PFSK-1 (cell line): Measurements from ENCODE around the gene ASF1A. TPM values are rescaled to one million over a fixed set of nuclear protein-coding genes. Genes with fewer than 3 reads are reported as not detected.
A peak's percentile ranks its signal among the peaks of the same experiment; 100 is the strongest.

ENCODE experiments used
- FOXP2 ChIP-seq: optimal IDR thresholded peaks from 2 replicates; pipeline ENCODE3; 2011; ENCODE audit warnings: borderline replicate concordance, control low read depth, inconsistent platforms; ENCODE audit not compliant: insufficient read depth; ENCODE audit errors: extremely low read length, extremely low read depth
- POLR2AphosphoS5 ChIP-seq: IDR thresholded peaks from 2 replicates; pipeline ENCODE4 v1.6.1; 2012; ENCODE audit warnings: low read depth, mild to moderate bottlenecking, control low read depth, low read length, moderate library complexity
- SIN3A ChIP-seq: IDR thresholded peaks from 2 replicates; pipeline ENCODE4 v1.6.1; 2012; ENCODE audit warnings: mild to moderate bottlenecking, low read length, moderate library complexity, borderline replicate concordance; ENCODE audit not compliant: insufficient read depth
- TAF1 ChIP-seq: IDR thresholded peaks from 2 replicates; pipeline ENCODE4 v1.6.1; 2012; ENCODE audit warnings: low read length, control low read depth, borderline replicate concordance; ENCODE audit not compliant: insufficient read depth
- polyA plus RNA-seq: library from polyadenylated mRNA; unstranded; fragments of >200 nt; gene quantifications from one replicate; pipeline ENCODE4 v1.2.1, GENCODE V29; 2012; ENCODE audit warnings: low read depth, missing spikeins; ENCODE audit not compliant: insufficient read length
- TF ChIP-seq, protein P1 (sequence below), 2 experiments: IDR thresholded peaks; 2 replicates each; pipeline versions ENCODE4 v1.6.1 to v1.8.0; 2011 to 2012; ENCODE audit warnings: low read depth in 2 of 2, low read length in 2 of 2, control low read depth in 1 of 2, inconsistent platforms in 1 of 2, mild to moderate bottlenecking in 1 of 2, moderate library complexity in 1 of 2; ENCODE audit not compliant: insufficient read depth in 1 of 2

ASF1A gene
- polyA plus RNA-seq = 10.7 TPM

- no peak for TF ChIP-seq FOXP2
- peak; percentile 12; the same call in 1 of the 2 replicates for TF ChIP-seq SIN3A
- peak; percentile 97 for TF ChIP-seq POLR2AphosphoS5
- TF ChIP-seq, protein P1, sequence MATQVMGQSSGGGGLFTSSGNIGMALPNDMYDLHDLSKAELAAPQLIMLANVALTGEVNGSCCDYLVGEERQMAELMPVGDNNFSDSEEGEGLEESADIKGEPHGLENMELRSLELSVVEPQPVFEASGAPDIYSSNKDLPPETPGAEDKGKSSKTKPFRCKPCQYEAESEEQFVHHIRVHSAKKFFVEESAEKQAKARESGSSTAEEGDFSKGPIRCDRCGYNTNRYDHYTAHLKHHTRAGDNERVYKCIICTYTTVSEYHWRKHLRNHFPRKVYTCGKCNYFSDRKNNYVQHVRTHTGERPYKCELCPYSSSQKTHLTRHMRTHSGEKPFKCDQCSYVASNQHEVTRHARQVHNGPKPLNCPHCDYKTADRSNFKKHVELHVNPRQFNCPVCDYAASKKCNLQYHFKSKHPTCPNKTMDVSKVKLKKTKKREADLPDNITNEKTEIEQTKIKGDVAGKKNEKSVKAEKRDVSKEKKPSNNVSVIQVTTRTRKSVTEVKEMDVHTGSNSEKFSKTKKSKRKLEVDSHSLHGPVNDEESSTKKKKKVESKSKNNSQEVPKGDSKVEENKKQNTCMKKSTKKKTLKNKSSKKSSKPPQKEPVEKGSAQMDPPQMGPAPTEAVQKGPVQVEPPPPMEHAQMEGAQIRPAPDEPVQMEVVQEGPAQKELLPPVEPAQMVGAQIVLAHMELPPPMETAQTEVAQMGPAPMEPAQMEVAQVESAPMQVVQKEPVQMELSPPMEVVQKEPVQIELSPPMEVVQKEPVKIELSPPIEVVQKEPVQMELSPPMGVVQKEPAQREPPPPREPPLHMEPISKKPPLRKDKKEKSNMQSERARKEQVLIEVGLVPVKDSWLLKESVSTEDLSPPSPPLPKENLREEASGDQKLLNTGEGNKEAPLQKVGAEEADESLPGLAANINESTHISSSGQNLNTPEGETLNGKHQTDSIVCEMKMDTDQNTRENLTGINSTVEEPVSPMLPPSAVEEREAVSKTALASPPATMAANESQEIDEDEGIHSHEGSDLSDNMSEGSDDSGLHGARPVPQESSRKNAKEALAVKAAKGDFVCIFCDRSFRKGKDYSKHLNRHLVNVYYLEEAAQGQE (IDR thresholded peaks at IDR 0.05; ENCODE audit: insufficient read depth in 1 of 2, low read depth in 2 of 2, low read length in 2 of 2) = no peak
- TF ChIP-seq TAF1 = peak; percentile 94
Observed at GRCh38 chr6:118893807-118894424, at the start of gene ASF1A. Gene ASF1A, plus strand, starts transcription at chr6:118894152. Its CDS starts 262 bp downstream, at chr6:118894414.

GRCh38 chr6:118844915-118845314 is 49.0 kb upstream of the ASF1A start:
- TF ChIP-seq, protein P1 (IDR thresholded peaks at IDR 0.05; ENCODE audit: insufficient read depth in 1 of 2, low read depth in 2 of 2, low read length in 2 of 2) = no peak
- TF ChIP-seq TAF1 (no peak), FOXP2 (no peak), POLR2AphosphoS5 (no peak), SIN3A (no peak)

GRCh38 chr6:118853408-118853807 is 40.5 kb upstream of the ASF1A start:
- no peak for TF ChIP-seq SIN3A
- TF ChIP-seq, protein P1 (IDR thresholded peaks at IDR 0.05; ENCODE audit: insufficient read depth in 1 of 2, low read depth in 2 of 2, low read length in 2 of 2) = no peak
- TF ChIP-seq FOXP2 = no peak
- no peak for TF ChIP-seq TAF1
- TF ChIP-seq POLR2AphosphoS5 = no peak

DNA sequence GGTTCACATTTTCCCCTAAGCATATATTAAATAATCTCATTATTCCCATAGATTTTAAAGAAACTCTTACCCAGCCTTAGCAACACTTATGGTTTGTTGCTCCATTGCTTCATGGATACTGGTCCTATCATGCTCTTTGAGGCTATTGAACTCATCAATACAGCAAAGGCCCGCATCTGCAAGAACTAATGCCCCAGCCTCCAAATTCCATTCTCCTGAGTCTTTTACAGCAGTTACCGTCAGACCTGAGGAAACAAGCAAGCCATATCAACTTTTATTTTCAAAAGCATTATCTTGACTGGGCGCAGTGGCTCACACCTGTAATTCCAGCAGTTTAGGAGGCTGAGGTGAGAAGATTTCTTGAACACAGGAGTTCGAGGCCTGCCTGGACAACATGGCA is 37.7 kb upstream of the ASF1A start:
- TF ChIP-seq, protein P1 (IDR thresholded peaks at IDR 0.05; ENCODE audit: insufficient read depth in 1 of 2, low read depth in 2 of 2, low read length in 2 of 2) = no peak
- TF ChIP-seq FOXP2 = no peak
- no peak for TF ChIP-seq SIN3A
- no peak for TF ChIP-seq POLR2AphosphoS5
- TF ChIP-seq TAF1 = no peak
